GM10248 (cell line): ENCODE measurements around the gene TBX15.
"Not testable (repeated sequence)": the region's sequence is repeated elsewhere in the genome, so short reads cannot be mapped to it uniquely, and the experiment has no call there.

Experiments used
- CTCF ChIA-PET: fragments of 300-600 bp; sonication (Branson Sonifier 250); formaldehyde crosslinking; extraction: SDS; loops from one replicate; lab custom pipeline; 2021; ENCODE audit warnings: antibody characterized with exemption; lab: Yijun Ruan, JAX
- POLR2A ChIA-PET: fragments of 350-650 bp; sonication (Branson Sonifier 250); formaldehyde crosslinking; extraction: SDS; loops from one replicate; lab custom pipeline; 2020; ENCODE audit warnings: antibody characterized with exemption; lab: Yijun Ruan, JAX
- DNase-seq: peaks from one replicate; pipeline ENCODE4 v3.0.0; 2012; ENCODE audit errors: extremely low spot score
- CTCF ChIP-seq: IDR thresholded peaks from 2 replicates; pipeline ENCODE4 v1.5.1; 2012; ENCODE audit warnings: mild to moderate bottlenecking, low read depth; ENCODE audit errors: extremely low read depth, missing control alignments, control extremely low read depth

Gene TBX15

GRCh38 chr1:118961156-118961555 lies 27.0 kb downstream of the TBX15 start:
- no peak for DNase-seq
- ChIA-PET CTCF (no interaction called here), POLR2A (no interaction called here)
- TF ChIP-seq CTCF: no peak

GRCh38 chr1:118960567-118961136 lies 27.5 kb downstream of the TBX15 start:
- ChIA-PET CTCF (no interaction called here), POLR2A (no interaction called here)
- TF ChIP-seq CTCF: no peak
- DNase-seq: no peak

- CTCF ChIA-PET: interaction anchor here (1.0 kb wide), 1 partner anchor 44 kb away, joined by 3 read pairs; no protein-coding TSS in a partner anchor
- no peak for TF ChIP-seq CTCF
- peak; percentile 20 for DNase-seq
- POLR2A ChIA-PET: no interaction called here
Measured at GRCh38 chr1:118960026-118960561, 28.0 kb downstream of the TBX15 start.

- DNase-seq: no peak
- CTCF ChIA-PET: interaction anchor here (1.0 kb wide), 1 partner anchor 43 kb away, joined by 3 read pairs; no protein-coding TSS in a partner anchor
- no peak for TF ChIP-seq CTCF
- POLR2A ChIA-PET: no interaction called here
Measured at GRCh38 chr1:118958937-118959631, 29.1 kb downstream of the TBX15 start.

GRCh38 chr1:118958140-118958539 lies 30.0 kb downstream of the TBX15 start:
- POLR2A ChIA-PET: no interaction called here

GRCh38 chr1:118957579-118957978 lies 30.6 kb downstream of the TBX15 start:
- DNase-seq, POLR2A ChIA-PET, CTCF ChIA-PET: not testable (repeated sequence)

More at GRCh38 chr1:118958140-118958539, 30.0 kb downstream of the TBX15 start:
- no peak for TF ChIP-seq CTCF
- CTCF ChIA-PET: no interaction called here
- no peak for DNase-seq
